Inflammatory macrophage (primary cell): ENCODE data around the gene SELENOV.

Experiments used
- DNase-seq, 2 donors: peaks; one replicate each; pipeline ENCODE4 v3.0.0-alpha.2; 2020 to 2022

Gene SELENOV

GRCh38 chr19:39558624-39559117 is 43.7 kb downstream of the SELENOV start:
- no peak for DNase-seq

DNA sequence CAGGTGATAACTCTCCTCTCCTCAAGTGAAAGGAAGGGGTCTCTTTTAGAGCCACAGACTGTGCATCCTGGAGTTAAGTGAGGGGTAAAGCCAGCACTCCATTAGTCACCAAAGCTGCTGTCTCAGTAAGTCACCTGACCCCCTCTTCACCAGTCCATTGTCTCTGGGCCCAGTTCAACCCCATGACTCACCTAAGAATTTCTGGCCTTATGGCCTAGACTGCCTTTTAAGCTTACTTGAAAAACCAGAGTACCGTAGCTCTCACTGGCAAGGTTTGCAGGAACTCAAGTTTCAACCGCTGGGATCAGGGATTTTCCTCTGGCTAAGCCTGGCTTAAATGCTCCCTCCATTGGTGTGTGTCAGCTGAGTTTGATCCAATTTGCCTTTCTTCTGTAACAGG is 48.5 kb downstream of the SELENOV start:
- no peak for DNase-seq

- DNase-seq = no peak
Observed at GRCh38 chr19:39566064-39566463, 51.1 kb downstream of the SELENOV start.

GRCh38 chr19:39568604-39569003 is 53.7 kb downstream of the SELENOV start:
- DNase-seq = no peak
